GM12872 (cell line): ENCODE results near the gene SLC35A3.
A peak's percentile ranks its signal among the peaks of the same experiment; 100 is the strongest.

Source experiments
- TF ChIP-seq, protein P1 (sequence below): IDR thresholded peaks from 3 replicates; pipeline ENCODE4 v1.5.1; 2011; ENCODE audit warnings: low read depth, mild to moderate bottlenecking, low read length, moderate library complexity; ENCODE audit not compliant: insufficient read depth

SLC35A3 gene

GRCh38 chr1:100023482-100023881, 53.7 kb downstream of the SLC35A3 start:
- TF ChIP-seq, protein P1, sequence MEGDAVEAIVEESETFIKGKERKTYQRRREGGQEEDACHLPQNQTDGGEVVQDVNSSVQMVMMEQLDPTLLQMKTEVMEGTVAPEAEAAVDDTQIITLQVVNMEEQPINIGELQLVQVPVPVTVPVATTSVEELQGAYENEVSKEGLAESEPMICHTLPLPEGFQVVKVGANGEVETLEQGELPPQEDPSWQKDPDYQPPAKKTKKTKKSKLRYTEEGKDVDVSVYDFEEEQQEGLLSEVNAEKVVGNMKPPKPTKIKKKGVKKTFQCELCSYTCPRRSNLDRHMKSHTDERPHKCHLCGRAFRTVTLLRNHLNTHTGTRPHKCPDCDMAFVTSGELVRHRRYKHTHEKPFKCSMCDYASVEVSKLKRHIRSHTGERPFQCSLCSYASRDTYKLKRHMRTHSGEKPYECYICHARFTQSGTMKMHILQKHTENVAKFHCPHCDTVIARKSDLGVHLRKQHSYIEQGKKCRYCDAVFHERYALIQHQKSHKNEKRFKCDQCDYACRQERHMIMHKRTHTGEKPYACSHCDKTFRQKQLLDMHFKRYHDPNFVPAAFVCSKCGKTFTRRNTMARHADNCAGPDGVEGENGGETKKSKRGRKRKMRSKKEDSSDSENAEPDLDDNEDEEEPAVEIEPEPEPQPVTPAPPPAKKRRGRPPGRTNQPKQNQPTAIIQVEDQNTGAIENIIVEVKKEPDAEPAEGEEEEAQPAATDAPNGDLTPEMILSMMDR, result no peak

DNA sequence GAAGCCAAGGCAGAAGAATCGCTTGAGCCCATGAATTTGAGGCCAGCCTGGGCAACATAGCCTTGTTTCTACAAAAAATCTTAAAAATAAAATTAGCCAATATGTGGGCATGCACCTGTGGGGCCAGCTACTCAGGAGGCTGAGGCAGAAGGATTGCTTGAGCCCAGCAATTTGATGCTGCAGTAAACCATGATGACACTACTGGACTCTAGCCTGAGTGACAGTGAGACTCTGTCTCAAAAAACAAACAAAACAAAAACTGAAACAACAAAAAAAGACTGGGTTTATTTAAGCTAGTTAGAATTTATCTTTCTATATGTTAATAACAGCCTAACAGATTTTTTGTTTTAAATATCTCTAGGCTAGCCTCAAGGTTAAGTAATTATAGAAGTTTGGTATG, 57.4 kb downstream of the SLC35A3 start:
- TF ChIP-seq, protein P1, result no peak

DNA sequence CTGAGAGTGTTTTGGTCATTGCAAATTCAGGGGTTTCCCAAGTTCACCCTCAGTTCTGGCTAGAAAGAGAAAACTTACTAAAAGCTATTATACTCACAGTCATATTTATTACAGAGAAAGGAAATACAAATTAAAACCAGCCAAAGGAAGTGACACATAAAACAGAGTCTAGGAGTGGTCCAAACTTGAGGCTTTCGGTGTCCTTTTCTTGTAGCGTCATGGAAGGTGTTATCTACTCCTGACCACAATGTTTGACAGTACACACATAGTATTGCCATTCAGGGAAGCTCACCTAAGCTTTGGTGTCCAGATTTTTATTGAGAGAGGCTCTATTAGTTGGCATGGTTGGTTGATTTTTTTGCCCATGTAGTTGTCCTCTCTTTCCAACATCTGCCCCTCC, 59.0 kb downstream of the SLC35A3 start:
- TF ChIP-seq, protein P1, result no peak

- TF ChIP-seq, protein P1, result peak; percentile 53
Measured at GRCh38 chr1:100034470-100034869, 64.7 kb downstream of the SLC35A3 start.

DNA sequence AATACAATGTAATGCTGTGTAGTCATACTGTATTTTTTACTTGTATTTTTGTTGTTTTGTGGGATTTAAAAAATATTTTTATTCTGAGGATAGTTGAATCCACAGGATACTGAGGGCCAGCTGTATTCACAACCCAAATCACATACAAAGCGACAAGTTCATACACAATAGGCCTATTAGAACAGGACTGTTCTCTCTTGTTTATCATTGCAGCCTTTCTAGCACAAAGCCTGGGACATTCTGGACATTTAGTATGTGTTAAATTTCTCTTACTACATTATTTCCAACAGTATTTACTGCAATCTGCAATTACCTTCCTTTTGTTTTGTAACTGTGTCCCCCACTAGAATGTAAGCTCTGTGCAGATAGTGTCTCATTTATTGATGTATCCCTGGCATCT, 65.4 kb downstream of the SLC35A3 start:
- TF ChIP-seq, protein P1, result no peak

DNA sequence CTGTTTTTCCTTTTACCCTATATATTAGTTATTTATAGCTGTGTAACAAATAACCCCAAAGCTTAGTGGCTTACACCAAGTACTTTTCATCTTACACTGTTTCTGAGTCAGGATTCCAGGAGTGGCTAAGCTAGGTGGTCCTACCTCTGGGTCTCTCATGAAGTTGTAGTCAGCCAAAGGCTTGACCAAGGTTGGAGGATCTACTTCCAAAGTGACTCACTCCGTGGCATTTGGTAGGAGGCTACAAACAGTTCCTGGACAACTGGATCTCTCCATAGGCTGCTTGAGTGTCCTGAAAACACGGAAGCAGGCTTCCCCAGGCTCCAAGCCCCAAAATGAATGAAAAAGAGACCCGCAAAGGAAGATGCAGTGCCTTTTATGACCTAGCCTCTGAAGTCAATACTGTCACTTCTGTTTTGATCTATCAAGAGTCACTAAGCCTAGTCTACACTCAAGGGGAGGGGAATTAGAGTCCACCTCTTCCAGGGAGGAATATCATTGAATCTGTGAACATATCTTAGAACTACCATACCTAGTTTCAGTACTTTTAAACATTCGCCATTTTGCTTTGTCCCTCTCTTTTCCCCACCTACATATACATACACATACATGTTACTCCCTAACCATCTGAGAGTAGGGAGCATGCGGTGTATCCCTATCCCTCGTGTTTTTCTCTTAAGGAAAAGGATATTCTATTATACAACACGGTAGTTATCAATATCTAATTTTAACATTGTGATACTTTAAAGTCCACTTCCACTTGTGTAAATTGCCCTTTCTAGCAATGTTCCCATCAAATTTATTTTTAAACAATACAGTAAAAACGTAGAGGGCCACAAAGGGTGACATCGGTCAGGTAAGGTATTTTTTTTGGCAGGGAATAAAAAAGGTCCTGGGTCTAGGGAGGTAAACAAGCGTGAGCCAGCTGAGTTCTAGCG, 67.2 kb downstream of the SLC35A3 start:
- TF ChIP-seq, protein P1, result no peak

GRCh38 chr1:100037656-100037926, 67.8 kb downstream of the SLC35A3 start:
- TF ChIP-seq, protein P1, result no peak
